Measurements from ENCODE around the gene MPPED2.

DNA sequence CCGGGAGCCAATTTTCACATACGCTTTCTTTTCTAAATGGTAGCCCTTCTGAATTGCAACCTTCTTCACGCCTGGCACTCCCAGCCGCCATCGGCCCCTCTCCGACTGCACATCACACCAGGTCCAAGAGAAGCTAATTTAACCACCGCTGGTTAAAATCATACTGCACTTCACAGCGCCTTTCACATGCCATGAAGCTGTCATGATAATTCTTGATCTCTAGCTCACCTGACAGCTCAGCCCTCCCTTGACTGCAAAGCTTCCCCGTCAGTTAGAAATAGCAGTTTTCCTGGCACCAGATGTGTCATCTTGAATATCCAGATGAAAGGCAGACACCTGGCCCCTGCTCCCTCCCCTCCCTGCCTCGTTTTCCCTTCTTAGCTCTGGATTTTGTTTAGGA lies 161.8 kb downstream of the MPPED2 start:
- no peak for TF ChIP-seq TCF12 (IDR thresholded peaks at IDR 0.05; ENCODE audit: low read depth)
- TF ChIP-seq, protein P1, sequence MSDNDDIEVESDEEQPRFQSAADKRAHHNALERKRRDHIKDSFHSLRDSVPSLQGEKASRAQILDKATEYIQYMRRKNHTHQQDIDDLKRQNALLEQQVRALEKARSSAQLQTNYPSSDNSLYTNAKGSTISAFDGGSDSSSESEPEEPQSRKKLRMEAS (IDR thresholded peaks at IDR 0.05), result no peak
- no peak for TF ChIP-seq EP300 (IDR thresholded peaks at IDR 0.05; ENCODE audit: borderline replicate concordance)
- TF ChIP-seq, protein P2, sequence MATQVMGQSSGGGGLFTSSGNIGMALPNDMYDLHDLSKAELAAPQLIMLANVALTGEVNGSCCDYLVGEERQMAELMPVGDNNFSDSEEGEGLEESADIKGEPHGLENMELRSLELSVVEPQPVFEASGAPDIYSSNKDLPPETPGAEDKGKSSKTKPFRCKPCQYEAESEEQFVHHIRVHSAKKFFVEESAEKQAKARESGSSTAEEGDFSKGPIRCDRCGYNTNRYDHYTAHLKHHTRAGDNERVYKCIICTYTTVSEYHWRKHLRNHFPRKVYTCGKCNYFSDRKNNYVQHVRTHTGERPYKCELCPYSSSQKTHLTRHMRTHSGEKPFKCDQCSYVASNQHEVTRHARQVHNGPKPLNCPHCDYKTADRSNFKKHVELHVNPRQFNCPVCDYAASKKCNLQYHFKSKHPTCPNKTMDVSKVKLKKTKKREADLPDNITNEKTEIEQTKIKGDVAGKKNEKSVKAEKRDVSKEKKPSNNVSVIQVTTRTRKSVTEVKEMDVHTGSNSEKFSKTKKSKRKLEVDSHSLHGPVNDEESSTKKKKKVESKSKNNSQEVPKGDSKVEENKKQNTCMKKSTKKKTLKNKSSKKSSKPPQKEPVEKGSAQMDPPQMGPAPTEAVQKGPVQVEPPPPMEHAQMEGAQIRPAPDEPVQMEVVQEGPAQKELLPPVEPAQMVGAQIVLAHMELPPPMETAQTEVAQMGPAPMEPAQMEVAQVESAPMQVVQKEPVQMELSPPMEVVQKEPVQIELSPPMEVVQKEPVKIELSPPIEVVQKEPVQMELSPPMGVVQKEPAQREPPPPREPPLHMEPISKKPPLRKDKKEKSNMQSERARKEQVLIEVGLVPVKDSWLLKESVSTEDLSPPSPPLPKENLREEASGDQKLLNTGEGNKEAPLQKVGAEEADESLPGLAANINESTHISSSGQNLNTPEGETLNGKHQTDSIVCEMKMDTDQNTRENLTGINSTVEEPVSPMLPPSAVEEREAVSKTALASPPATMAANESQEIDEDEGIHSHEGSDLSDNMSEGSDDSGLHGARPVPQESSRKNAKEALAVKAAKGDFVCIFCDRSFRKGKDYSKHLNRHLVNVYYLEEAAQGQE (IDR thresholded peaks at IDR 0.05; ENCODE audit: low read depth), result no peak
- TF ChIP-seq YY1 (IDR thresholded peaks at IDR 0.05; ENCODE audit: low read depth), result no peak
- TF ChIP-seq ZBTB7A (IDR thresholded peaks at IDR 0.05; ENCODE audit: low read depth), result no peak
- TF ChIP-seq RAD21 (IDR thresholded peaks at IDR 0.05; ENCODE audit: low read depth), result no peak
- TF ChIP-seq NFIC (IDR thresholded peaks at IDR 0.05), result no peak
- TF ChIP-seq, protein P3, sequence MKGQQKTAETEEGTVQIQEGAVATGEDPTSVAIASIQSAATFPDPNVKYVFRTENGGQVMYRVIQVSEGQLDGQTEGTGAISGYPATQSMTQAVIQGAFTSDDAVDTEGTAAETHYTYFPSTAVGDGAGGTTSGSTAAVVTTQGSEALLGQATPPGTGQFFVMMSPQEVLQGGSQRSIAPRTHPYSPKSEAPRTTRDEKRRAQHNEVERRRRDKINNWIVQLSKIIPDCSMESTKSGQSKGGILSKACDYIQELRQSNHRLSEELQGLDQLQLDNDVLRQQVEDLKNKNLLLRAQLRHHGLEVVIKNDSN (IDR thresholded peaks at IDR 0.05), result no peak
- no peak for TF ChIP-seq TAF1 (IDR thresholded peaks at IDR 0.05; ENCODE audit: low read depth)
- TF ChIP-seq CREB1 (IDR thresholded peaks at IDR 0.05; ENCODE audit: low read depth), result no peak
- TF ChIP-seq FOXM1 (IDR thresholded peaks at IDR 0.05; ENCODE audit: borderline replicate concordance, low read depth), result no peak
- TF ChIP-seq CEBPB (IDR thresholded peaks at IDR 0.05), result no peak
- TF ChIP-seq TEAD4 (IDR thresholded peaks at IDR 0.05), result no peak

Measured in Ishikawa (cell line).